IPS-NIHi7 (cell line): ENCODE data around the gene GALNT17.
A peak's percentile ranks its signal among the peaks of the same experiment; 100 is the strongest.

Source experiments
- DNase-seq: peaks from one replicate; pipeline ENCODE4 v3.0.0; 2012; ENCODE audit warnings: mixed read lengths; ENCODE audit errors: extremely low spot score

Gene GALNT17

GRCh38 chr7:71281261-71281660 lies 149.3 kb downstream of the GALNT17 start:
- no peak for DNase-seq

DNA sequence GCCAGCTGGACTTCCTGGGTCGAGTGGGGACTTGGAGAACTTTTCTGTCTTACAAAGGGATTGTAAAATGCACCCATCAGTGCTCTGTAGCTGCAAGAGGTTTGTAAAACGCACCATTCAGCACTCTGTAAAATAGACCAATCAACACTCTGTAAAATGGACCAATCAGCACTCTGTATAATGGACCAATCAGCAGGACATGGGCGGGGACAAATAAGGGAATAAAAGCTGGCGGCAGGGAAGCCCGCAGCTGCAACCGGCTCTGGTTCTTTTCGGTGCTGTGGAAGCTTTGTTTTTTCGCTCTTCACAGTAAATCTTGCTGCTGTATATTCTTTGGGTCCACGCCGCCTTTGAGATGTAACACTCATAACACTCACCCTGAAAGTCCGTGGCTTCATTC lies 151.9 kb downstream of the GALNT17 start:
- no peak for DNase-seq

DNA sequence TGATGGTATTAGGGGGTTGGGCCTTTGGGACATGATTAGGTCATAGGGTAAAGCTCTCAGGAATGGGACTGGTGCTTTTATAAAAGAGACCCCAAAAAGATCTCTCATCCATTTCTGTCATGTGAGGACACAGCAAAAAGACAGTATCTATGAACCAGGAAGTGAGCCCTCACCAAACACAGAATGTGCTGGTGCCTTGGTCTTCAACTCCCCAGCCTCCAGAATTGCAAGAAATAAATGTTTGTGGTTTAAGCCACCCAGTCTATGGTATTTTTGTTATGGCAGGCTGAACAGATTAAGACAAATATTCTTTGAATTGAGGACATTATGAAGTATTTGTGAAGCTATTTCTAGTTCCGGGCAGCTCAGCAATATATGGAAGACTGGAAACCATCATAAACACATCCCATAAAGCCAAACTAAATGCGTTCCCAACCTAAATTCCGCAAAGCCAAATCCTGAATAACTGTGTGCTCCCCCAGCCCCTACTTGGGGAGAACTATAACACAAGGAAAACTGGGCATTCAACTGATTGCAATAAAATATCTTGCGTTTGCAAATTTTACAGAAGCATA lies 153.7 kb downstream of the GALNT17 start:
- no peak for DNase-seq

DNA sequence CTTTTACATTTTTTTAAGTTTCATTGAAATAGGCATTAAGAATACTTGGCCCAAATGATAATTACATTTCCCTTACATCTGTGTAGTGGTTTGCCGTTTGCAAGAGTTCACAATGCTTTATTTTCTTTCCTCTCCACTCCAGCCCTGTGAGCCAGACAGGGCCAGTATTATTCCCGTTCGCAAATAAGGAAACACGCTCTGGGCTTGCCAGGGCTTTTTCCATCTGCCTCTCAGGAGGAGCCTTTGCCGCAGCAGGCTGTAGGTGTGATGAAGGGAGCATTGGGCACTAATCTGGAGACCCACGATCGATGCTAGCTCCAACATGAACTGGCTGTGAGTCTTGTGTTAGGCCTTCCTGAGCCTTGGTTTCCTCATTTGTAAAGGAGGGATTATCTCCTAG lies 154.4 kb downstream of the GALNT17 start:
- no peak for DNase-seq

DNA sequence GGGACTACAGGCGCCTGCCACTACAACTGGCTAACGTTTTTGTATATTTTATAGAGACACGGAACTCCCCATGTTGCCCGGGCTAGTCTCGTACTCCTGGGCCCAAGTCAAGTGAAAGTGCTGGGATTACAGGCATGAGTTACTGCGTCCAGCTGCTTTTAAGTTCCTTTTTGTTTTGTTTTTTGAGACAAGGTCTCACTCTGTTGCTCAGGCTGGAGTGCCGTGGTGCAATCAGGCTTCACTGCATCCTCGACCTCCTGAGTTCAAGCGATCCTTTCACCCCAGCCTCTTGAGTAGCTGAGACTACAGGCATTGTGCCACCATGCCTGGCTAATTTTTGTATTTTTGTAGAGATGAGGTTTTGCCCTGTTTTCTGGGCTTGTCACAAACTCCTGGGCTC lies 155.0 kb downstream of the GALNT17 start:
- no peak for DNase-seq

- DNase-seq: no peak
These were observed 158.5 kb downstream of the GALNT17 start for GRCh38 chr7:71290452-71290851.

GRCh38 chr7:71298378-71298777 lies 166.4 kb downstream of the GALNT17 start:
- DNase-seq: no peak

DNA sequence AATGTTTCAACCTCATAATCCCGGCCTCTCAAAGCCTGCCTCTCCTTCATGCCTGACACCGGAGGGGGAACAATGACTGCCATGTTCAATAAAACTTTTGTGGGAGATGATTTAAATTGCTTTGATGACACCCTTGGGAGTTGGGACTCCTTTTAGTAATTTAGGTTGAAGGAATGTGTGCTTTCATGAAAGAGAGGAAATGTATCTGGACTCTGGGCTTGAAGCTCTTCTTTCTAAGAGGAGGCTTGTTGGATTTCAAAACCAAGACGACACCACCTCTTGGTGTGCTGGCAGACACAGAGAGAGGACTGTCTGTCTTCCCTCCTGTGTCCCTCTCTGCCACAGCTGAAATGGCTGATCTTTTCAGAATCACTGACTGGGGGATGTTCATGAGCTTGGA lies 168.1 kb downstream of the GALNT17 start:
- no peak for DNase-seq

DNA sequence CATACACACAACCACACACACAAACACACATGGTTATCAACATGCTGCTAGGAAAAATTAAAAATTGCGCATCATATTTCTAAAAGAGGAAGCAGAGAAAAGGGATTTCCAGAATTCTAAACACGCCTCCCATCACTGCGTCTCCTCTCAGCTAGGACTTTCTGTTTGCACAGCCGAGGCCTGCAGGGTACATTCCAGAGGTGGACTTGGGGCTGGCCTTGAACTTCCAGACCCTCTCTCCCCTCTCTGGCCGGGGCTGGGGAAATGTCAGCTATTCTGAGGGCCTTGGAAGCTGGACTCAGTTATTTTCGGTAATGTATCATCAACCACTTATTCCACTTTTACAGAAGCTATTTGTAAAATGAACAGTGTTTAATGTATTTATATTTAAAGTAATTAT lies 168.7 kb downstream of the GALNT17 start:
- DNase-seq: no peak

- DNase-seq: no peak
These were observed 169.2 kb downstream of the GALNT17 start for GRCh38 chr7:71301167-71301566.

DNA sequence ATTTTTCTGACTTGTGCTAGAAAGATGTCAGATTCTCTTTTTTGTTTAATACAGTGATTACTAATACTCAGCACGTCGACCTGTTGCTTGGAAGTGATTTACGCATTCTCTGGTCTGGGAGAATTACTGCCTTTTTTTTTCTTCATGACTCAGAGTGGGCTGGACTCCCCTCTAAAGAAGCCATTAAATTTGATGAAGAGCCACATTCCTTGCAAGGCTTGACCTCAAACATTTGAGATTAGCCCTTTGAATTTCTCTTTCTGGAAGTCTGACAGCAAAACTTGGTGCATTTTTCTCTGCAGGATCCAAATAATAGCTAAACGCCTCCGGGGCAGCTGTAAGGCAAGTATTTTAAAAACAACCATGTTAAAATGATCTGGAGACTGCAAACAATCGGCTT lies 171.6 kb downstream of the GALNT17 start:
- DNase-seq: no peak

GRCh38 chr7:71308096-71308495 lies 176.2 kb downstream of the GALNT17 start:
- no peak for DNase-seq

- DNase-seq: no peak
These were observed 179.6 kb downstream of the GALNT17 start for GRCh38 chr7:71311576-71311975.

DNA sequence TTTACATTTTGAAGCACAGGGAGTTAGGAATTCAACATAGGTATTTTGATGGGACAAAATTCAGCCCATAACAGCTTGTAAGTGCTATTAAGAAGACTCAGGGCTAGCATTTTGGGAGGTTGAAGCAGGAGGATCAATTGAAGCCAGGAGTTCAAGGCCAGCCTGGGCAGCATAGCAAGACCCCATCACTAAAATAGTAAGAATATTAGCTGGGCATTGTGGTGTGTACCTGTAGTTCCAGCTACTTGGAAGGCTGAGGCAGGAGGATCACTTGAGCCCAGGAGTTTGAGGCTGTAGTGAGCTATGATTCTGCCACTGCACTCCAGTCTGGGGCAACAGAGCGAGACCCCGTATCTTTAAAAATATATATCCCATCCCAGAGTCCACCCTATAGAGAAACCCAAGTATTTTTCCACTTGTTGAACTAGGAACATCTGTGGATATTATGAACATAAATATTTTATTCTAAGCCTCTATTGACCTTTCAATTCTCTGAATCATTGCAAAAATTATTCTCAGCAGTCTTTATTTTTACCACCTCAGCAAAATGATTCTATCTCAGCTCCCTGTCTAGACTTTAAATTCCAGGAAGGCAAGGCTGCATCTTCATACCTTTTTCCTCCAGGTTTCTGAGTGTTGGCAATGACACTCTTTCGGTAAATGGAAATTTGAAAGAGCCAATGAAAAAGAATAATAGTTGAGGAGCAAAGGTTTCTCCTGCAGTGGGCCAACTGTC lies 181.0 kb downstream of the GALNT17 start:
- no peak for DNase-seq

- DNase-seq: no peak
These were observed 181.6 kb downstream of the GALNT17 start for GRCh38 chr7:71313553-71313952.

GRCh38 chr7:71320916-71321315 lies 189.0 kb downstream of the GALNT17 start:
- DNase-seq: no peak

DNA sequence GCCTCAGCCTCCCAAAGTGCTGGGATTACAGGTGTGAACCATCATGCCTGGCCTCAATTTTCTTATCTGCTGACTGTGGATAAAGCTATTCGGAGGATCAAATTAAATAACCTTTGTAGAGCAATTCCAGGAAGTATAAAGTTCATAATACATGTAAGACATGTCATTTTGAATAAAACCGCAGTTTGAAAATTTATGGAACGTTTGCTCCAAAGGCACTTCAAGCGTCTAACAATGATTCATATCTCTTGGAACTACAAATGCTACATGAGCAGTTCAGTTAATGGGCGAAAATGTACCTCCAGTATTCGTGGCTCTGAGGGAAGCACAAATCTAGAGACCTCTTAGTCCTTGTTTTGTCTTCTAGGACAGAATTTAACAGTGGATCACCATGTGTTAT lies 190.3 kb downstream of the GALNT17 start:
- no peak for DNase-seq

DNA sequence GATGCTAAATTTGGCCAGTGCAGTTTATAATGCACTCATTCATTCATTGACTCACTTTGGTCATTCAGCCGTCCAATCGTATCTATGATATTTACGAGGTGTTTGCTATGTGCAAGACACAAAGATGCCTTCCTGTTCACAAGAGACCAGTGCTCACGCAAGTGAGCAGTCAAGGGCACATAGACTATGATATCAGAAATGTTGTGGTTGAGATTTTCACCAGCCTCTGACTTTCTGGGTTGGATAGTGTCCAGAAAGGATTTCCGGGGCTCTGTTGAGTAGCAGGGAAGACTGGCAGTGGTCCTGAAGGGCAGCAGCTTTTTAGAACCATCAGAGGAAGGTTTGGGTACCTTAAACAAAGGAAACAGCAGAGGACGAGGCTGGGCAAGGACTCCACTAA lies 191.8 kb downstream of the GALNT17 start:
- no peak for DNase-seq

GRCh38 chr7:71325151-71325550 lies 193.2 kb downstream of the GALNT17 start:
- peak; percentile 67 for DNase-seq

- no peak for DNase-seq
These were observed 194.7 kb downstream of the GALNT17 start for GRCh38 chr7:71326595-71326994.

- DNase-seq: no peak
These were observed 196.0 kb downstream of the GALNT17 start for GRCh38 chr7:71327946-71328345.

DNA sequence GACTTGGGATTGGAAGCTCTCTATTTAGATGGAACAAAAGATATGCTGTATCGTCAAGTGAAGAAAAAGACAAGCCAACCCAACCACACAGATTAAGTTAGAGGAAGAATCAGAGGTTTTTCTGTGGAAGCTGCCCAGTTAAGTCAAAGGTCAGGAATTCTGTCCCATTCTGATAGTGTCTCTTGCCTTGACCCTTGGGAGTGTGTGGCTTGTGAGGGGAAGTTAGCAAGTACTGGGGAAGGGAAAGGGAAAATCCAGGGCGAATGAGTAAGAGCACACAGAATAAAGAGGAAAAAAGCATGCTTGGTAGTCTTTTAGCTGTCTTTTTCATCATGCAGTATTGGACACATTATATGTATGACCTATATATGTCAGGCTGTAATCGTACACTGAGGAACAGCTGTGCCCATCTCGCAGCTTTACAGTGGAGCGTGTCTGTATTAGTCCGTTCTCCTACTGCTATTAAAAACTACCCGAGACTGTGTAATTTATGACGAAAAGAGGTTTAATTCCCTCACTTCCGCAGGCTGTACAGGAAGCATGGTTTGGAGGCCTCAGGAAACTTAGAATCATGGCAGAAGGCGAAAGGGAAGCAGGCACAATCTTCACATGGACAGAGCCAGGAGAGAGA lies 197.2 kb downstream of the GALNT17 start:
- no peak for DNase-seq

- no peak for DNase-seq
These were observed 200.3 kb downstream of the GALNT17 start for GRCh38 chr7:71332207-71332606.
